Right renal cortex interstitium (tissue), 3 donors: ENCODE results near the gene CDH4. TPM values are rescaled to one million over a fixed set of nuclear protein-coding genes. Genes with fewer than 3 reads are reported as not detected.

ENCODE experiments used
- DNase-seq, 3 donors: peaks; one replicate each; pipeline ENCODE4 v3.0.0-alpha.2; 2013; ENCODE audit warnings: low read depth in 3 of 3, low spot score in 2 of 3
- polyA plus RNA-seq, 3 donors: library from polyadenylated mRNA; unstranded; fragments of 120-200 nt; gene quantifications; one replicate each; pipeline ENCODE4 v1.2.1, GENCODE V29; 2013; ENCODE audit not compliant: insufficient read length in 3 of 3

Gene CDH4
- polyA plus RNA-seq, 3 donors = 5.8 to 6.8 (median 5.9) TPM

DNA sequence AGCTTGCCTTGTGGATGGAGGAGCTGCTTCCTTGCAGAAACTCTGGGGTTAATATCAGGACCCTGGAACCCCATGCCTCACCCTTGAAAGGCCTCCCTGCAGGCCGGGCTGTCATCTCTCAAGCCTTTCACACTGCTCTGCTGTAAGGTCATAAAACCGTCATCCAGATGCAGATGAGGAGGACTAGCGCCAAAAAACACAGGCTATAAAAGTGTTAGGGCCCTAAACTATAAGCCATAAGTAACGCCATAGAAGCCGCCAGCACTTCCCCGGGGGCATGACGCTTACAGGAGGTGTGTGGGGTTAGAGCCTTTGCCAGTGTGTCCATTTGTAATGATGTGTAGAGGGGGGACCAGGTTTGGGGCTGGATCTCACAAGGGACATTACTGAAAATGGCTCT is 47.6 kb downstream of the CDH4 start:
- peak; percentile 38 to 53 (median 41) for DNase-seq

DNA sequence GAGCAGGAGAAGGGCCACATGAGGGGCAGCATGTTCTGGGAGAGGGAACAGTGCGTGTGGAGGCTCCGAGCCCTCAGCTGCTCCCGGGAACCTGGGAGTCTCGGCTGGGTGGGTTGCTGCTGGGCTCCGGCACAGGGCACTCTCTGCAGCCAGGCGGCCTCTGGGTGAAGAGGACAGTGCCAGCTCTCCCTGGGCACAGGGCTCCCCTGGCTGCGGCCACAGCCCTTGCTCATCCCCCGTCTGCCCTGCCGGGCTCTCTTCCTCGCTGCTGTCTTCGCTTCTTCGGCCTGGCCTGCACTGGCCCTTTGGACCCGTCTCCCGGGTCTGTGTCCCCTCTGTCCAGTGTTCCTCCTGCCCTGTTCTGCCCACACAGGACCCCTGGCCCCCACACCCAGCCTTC is 48.2 kb downstream of the CDH4 start:
- DNase-seq = no peak

DNA sequence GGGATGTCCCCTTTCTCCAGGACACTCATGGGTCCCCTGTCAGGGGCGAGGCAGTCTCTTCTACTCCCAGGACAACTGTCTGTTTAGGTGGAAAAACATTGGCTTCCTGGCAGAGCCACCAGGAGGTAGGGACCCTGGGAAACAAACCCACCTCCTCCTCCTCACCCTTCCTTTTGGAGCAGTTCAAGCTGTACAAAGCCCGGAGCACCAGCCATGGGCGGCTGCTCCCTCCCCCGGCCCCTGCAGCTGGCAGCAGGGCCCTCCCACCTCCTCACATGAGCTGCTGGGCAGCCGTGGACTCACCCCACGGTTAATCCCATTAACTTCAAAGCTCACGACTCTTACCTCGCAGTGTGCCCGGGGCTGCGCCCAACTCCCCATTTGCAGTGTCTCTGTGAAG is 48.6 kb downstream of the CDH4 start:
- no peak for DNase-seq

DNA sequence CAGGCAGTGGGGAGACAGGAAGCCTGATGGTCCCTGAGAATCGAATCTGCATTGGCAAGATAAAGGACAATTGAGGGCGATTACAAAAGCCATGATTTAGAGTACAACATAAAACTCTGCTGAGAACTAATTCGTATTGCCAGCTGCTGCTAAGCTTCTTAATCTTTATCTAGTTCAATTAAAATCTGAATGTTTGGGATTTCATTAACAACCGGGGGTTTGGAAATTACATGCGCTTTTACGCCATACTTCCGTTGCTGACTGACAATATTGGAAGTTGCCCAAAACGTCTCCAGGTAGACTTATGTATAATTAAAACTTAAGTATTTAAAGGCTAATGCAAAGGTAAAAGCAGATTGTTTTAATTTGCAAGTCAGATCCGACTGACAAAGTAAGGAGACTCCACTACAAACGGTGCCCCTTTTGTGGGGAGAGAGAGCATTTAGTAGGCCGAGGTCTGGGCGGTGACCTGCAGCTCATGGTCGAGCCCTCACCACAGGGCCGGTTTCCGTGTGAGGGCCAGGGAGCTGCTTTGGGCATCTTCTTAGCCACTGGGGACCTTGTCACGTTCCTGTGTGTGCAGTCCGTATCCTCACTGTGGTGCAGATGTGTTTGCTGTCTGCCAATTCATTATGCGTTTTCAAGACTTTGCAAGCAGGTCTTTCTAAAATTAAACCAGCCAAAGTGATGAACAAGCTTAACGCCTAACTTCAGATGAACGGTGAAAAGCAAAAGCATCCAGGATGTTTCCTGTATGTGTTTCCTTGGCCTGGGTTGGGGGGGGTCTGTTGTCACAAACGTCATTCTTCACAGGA is 49.9 kb downstream of the CDH4 start:
- DNase-seq = no peak

DNA sequence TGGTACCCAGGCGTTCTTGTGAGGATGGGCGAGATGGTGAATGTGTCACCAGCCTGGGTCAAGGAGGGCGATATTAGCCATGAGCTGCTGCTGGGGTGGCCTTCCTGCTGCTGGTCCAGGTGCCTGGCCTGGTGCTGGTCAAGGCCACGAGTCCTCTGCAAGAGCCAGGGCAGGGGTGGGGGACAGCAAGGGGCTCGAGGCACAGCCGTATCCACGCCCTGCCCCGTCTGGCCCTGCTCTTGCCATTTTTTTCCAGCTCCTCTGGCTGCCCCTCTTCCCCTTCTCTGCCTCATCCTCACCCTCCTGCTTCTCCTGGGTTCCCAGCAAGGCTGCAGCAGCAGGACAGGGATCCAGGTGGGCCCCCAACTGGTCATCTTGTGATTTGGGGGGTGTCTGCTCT is 51.2 kb downstream of the CDH4 start:
- DNase-seq = no peak

DNA sequence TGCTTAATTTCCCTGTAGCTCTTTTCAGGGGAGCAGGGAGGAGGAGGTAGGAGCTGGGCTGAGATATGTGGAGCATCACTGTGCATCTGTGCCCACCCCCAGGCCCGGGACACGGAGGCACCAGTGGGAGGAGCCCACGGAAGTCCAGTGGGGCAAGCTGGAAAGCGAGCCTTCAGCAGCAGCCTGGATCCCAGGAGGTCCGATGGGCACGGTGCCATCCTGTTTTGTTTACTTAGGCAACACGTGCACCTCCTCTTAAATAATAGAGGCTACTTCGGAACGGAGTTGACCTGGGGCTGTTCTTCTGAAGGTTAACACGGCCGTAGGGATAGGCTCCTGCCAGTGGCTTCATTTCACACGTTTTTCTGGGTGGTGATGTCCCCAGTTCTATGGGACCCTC is 51.6 kb downstream of the CDH4 start:
- no peak for DNase-seq

DNA sequence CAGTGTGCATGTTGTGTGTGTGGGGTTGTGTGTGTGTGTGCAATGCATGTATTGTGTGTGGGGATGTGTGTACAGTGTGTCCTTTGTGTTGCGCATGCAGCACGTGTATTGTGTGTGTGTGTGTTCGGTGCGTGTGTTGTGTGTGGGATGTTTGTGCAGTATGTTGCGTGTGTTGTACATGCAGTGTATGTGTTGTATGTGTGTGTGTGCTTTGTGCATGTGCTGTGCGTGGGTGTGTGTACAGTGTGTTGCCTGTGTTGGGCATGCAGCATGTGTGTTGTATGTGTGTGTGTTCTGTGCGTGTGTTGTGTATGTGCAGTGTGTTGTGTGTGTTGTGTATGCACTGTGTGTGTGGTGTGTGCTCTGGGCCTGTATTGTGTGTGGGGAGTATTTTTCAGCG is 52.7 kb downstream of the CDH4 start:
- DNase-seq = no peak

DNA sequence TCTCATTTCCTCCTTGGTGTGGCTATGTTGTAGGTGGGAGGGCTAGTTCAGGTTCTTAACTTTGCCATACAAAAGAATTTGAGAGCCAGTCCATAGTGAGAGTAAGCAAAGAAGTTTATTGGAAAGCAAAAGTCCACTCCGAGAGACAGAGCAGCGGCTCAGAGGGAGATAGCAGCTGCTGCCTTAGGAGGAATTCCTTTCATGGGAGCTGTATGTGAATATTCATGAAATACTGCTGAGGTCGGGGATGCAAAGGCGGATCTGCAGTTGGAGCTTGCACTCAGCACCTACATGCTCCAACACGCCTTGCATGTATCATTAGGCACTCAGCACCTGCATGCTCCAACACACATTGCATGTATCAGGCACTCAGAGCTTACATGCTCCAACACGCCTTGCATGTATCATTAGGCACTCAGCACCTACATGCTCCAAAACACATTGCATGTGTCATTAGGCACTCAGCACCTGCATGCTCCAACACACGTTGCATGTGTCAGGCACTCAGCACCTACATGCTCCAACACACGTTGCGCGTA is 54.9 kb downstream of the CDH4 start:
- DNase-seq = no peak

DNA sequence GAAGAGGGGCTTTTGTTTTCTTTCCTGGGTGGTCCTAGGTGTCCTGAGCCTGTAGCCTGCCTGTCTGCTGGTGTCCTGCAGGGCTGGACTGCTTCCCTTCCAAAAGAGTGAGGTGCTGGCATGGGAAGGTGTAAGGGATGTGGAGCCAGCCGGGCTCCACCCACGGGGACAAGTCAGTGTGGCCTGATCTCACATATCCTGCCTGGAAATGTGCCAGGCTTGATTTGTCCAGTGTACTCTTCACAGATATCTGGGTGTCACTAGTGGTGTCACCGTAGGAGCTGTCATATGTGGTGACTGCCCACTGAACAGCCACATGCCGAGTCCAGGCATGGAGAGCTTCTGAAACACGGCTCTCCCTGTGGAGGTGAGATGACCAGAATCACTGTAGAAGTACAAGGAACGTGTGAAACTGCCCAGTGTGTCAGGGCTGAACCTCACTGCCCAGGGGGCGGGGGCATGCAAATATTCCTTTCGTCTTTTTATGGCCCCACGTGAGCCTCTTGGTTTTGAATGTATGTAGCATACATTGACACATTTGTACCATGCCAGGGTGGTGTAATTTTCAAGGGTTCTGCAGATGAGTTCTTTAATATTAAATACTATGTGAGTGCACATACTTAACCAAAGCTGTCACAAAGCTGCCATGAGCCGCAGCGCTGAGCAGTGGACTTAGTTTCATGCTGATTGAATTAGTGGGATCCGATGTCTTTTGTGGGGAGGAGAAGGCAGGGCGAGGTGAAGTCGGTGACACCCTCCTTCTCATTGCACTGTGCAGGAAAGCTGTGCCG is 55.8 kb downstream of the CDH4 start:
- DNase-seq = no peak

DNA sequence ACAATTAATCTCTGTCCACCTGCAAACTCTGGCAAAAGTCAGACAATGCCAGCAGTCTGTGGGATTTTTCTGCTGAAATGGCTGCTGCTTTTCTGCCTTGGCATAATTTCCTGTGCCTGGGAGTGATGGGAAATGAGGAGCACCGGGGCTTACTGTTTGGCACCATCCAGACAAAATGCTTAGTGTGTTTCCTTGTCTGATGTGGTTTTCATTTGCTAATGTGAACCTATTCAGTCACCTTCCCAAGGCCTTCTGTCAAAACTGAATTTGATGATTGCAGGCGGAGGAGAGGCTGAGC is 56.4 kb downstream of the CDH4 start:
- no peak for DNase-seq

DNA sequence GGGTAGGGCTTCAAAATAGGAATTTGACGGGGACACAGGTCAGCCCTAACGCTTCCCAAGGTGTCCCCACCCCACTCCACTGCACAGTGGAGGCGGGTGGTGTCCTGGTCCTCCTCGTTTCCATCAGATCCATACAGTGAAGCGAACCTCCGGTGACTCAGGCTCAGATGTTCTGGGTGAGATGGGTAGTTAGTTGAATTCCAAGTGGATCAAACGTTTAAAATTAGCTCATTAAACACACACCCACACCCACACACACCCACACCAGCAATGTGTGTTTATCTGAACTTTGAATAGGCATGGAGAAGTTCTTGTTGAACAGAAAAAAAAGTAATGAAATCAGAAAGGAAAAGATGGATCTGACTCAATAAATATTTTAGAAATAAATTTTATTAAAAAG is 58.9 kb downstream of the CDH4 start:
- DNase-seq = no peak

DNA sequence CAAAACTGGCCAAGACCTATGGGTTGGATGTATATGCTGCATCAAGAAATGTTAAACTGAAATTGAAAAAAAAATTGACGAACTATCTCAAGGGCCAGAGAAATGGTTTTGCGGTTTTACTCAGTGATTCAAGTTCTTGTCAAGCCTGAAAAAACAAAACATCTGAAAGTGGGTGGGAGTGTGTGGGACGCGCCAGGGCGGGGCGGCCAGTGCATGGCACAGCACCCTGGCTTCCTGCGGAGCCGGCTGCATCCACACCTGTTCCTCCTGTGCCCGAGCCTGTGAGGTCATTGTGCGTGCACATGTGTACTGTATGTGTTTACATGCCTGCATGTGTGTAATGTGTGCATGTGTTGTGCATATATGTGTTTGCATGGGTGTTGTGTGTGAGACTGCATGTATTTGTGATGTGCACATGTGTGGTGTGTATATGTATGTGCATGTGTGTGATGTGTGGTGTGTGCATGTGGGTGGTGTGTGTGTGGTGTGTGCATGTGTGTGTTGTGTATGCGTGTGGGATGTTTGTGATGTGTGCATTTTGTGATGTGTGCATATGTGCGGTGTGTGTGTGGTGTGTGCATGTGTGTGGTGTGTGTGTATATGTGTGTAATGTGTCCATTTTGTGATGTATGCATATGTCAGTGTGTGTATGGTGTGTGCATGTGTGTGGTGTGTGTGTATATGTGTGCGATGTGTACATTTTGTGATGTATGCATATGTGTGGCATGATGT is 59.8 kb downstream of the CDH4 start:
- no peak for DNase-seq

DNA sequence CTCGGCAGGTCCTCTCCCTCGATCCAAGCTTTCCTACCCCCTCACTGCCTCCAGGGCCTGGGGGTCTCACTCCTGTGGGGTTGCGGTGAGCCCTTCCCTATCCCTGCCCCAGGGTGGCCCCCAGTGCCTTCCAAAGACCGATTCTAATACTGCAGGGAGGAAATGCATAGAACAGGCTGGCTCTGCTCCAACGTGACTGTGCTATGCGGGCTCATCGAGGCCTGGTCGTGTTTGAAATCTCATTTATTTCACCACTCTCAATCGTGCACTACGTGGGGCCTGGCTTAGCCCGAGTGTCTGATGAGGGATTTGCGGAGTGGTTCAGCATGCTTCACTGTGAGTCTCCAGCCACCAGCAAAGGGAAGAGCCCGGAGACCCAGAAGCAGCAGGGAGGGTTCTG is 60.9 kb downstream of the CDH4 start:
- DNase-seq = no peak

DNA sequence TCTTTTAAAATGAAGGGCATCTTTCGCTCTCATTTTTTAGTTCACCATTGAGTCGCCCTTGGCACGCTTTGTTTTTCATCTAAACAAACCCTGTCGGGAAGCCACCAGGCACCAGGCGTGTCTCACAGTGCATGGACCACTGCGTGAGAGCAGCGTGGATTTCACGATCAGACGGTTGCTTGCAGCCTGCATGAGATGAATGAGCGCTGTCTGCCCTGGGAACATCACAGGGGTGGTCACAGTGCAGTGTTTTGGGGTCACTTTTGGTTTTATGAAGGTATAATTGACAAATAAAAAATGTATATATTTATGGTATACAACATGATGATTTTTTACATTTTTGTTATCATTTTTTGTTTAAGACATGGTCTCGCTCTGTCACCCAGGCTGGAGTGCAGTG is 61.3 kb downstream of the CDH4 start:
- no peak for DNase-seq

DNA sequence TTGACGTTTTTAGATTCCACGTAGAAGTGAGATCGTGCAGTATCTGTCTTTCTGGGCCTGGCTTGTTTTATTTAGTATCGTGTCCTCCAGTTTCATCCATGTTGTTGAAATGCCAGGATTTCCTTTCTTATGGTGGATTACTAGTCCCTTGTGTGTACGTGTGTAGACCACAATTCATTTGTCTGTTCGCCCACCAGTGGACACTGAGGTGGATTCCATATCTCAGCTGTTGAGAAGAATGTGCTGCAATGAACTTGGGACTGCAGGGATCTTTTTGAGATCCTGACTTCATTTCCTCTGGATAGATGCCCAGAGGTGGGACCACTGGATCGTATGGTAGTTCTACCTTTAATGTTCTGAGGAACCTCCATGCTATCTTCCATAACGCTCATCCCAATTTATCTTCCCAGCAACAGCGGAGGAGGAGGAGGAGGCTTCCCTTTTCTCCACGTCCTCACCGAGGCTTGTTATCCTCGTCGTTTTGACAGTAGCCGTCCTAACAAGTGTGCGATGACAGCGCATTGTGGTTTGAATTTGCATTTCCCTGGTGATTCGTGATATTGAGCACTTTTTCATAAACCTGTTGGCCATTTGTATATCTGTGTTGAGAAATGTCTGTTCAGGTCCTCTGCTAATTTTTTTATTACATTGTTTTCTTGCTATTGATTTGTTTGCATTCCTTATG is 62.4 kb downstream of the CDH4 start:
- DNase-seq = no peak

DNA sequence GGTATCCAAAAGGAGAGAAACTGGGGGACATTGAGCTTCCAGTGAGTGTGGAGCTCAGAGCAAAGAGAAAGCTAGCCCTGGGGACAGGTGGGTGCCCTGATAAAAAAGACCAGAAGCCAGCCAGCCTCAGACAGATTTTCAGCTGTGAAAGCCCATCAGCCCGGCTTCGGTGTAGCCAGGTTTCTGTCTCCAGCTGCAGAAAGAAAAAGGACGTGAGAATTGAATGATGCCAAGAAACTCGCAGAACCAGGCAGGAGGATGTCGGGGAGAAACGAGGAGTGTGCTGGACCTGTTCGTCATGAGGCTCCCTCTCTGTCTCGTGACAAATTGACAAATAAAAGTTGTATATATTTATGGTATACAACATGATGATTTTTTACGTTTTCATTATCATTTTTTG is 63.3 kb downstream of the CDH4 start:
- no peak for DNase-seq

DNA sequence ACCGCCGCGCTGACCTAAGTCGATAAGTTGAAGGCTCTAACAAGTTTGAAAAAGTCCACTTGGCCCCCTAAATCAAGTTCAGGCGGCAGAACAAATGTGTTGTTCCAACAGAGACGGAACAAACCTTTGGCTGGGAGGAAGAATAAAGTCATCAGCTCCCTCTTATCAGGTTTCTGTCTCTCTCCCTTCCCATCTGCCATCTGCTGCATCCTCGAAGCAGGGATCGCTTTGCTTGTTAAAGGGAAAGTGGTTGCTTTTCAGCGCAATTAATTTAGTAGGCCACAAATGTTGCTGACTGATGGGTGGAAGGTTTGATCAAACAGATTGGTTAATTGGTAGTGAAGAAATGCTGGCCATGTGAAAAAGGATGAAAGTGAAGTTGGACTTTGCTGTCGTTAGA is 64.3 kb downstream of the CDH4 start:
- DNase-seq = no peak

DNA sequence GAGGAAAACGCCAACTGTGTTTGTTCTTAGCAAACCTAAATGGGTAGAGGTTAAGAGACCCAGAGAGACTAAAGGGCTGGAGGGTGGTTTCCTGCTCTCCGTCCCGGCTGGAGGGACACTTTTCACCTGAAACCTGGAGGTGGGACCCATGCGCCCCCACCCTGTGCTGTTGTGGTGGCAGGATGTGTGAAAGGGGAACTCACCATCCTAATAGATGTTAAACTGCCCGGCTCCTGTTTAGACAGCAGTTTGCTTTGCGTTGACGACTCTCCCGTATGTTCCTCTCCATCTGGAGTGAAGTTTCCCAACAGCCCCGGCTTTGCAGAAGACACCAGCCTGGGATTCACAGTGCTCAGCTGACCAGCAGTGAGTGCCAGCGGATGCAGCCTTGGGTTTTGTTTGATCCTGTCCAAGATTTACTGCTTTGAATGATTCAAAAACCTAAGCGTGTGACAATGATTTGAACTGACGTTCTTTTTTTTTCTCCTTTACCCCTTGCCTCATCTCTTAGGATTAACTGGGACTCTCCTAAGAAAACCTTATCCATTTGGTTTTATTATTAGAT is 66.0 kb downstream of the CDH4 start:
- no peak for DNase-seq

DNA sequence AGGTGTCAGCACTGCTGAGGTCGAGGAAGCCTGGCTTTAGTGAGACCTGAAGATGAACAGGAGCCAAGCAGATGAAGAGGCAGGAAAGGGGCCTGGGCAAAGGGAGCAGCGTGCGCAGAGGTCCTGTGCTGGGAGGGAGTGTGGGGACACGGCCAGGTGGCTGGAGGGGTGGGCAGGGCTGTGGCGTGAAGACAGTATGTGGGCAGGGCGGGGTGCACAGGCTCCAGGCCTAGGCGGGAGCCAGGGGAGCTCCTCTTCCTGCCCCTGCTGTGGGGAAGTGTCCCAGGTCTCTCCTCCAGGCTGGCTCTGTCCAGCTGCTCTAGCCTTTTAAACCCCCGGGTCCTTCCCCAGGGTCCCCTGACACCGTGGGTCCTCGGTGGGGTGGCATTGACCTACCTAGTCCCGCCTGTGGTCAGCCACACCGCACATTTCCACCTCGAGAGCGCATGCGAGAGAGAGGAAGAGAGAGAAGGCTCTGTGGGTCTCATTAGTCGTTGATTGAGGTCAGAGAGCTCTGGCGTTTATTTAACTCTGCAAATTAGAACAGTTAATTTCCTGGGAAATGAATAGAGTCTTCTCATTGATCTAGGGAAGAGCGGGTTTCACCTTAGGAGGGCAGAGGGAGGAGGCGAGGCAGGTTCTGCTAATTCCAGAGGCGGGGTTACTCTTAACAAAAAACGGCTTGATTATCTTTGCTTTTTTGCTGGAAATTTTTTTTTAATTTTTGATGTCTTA is 68.8 kb downstream of the CDH4 start:
- no peak for DNase-seq

DNA sequence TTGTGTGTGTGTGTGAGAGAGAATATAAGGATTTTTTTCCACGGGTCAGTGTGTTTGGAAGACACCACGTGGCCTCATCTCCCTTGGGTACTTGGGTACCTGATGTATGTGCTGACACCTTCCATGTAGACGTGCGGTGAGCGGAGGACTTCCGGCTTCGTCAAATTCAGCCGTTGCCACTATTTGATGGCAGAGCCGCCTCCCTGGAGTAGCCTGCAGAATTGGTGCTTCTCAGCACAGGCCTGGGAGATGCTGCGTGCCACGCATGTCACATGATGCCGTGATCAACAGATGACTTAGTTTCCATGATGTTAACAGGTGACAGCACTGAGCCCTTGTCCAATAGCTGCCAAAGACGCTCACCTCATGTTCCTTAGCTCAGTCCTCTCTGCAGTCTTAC is 69.4 kb downstream of the CDH4 start:
- DNase-seq = no peak
